B cell (primary cell): ENCODE data around the gene CDKN1C. TPM values are rescaled to one million over a fixed set of nuclear protein-coding genes. Genes with fewer than 3 reads are reported as not detected.

Experiments
- ATAC-seq: fragments of 200-7000 bp; cut with Tn5 transposase; one replicate; pipeline ENCODE4 v1.10.0; 2021; ENCODE audit warnings: low read depth, mild to moderate bottlenecking, moderate number of reproducible peaks, moderate library complexity
- CTCF ChIA-PET: fragments of 350-600 bp; sonication (Branson Sonifier 250); formaldehyde crosslinking; loops from one replicate; lab custom pipeline; 2021; ENCODE audit warnings: antibody characterized with exemption, inconsistent platforms; lab: Charles Lee
- POLR2A ChIA-PET: fragments of 350-600 bp; sonication (Branson Sonifier 250); formaldehyde crosslinking; loops from one replicate; lab custom pipeline; 2021; ENCODE audit warnings: antibody characterized with exemption; lab: Charles Lee
- DNase-seq: peaks from one replicate; pipeline ENCODE4 v3.0.0; 2013
- H2AFZ ChIP-seq: 2 replicates; pipeline ENCODE4 v1.6.1; 2012; ENCODE audit warnings: mild to moderate bottlenecking, low read depth, low read length; ENCODE audit not compliant: insufficient read depth, poor library complexity, severe bottlenecking
- H3K27ac ChIP-seq, 2 donors: 1 replicate in 1 of 2; 2 replicates in 1 of 2; pipeline ENCODE4 v1.5.1; 2012 to 2013; ENCODE audit warnings: low read length in 2 of 2, mild to moderate bottlenecking in 2 of 2, moderate library complexity in 1 of 2
- H3K27me3 ChIP-seq, 4 experiments: fragments of 200-600 bp in 1 of 4; sonication (generic) in 1 of 4; replicated peaks in 1 of 4; 1 replicate in 2 of 4; 2 replicates in 2 of 4; pipeline versions ENCODE4 v1.6.1 to v1.7.0; 2013 to 2016; ENCODE audit warnings: low read length in 3 of 4, mild to moderate bottlenecking in 2 of 4, mixed read lengths in 1 of 4, moderate library complexity in 1 of 4; ENCODE audit not compliant: insufficient read depth in 4 of 4, control insufficient read depth in 3 of 4; ENCODE audit errors: control extremely low read depth in 1 of 4
- H3K36me3 ChIP-seq, 2 experiments: replicated peaks in 1 of 2; 1 replicate in 1 of 2; 2 replicates in 1 of 2; pipeline versions ENCODE4 v1.6.1 to v1.7.1; 2013; ENCODE audit warnings: low read length in 1 of 2; ENCODE audit not compliant: insufficient read depth in 2 of 2, control insufficient read depth in 1 of 2; ENCODE audit errors: control extremely low read depth in 1 of 2, extremely low read depth in 1 of 2
- H3K4me1 ChIP-seq, 2 donors: fragments of 200-600 bp in 1 of 2; sonication (generic) in 1 of 2; 1 replicate in 1 of 2; 2 replicates in 1 of 2; pipeline versions ENCODE4 v1.5.1 to v1.6.1; 2013 to 2017; ENCODE audit warnings: low read length in 2 of 2; ENCODE audit not compliant: control insufficient read depth in 2 of 2, insufficient read depth in 2 of 2
- H3K4me2 ChIP-seq: replicated peaks from 2 replicates; pipeline ENCODE3; 2012; ENCODE audit warnings: mild to moderate bottlenecking, low read depth, low read length; ENCODE audit not compliant: poor library complexity, severe bottlenecking
- H3K4me3 ChIP-seq, 5 experiments: fragments of 200-600 bp in 1 of 5; sonication (generic) in 1 of 5; 1 replicate in 3 of 5; 2 replicates in 2 of 5; pipeline versions ENCODE4 v1.5.1 to v1.7.0; 2011 to 2016; ENCODE audit warnings: low read length in 4 of 5, mild to moderate bottlenecking in 4 of 5, low read depth in 2 of 5, control low read depth in 1 of 5, moderate library complexity in 1 of 5; ENCODE audit not compliant: insufficient read depth in 1 of 5; ENCODE audit errors: control extremely low read depth in 1 of 5, extremely low read depth in 1 of 5
- H3K79me2 ChIP-seq: fragments of 200-600 bp; sonication (generic); one replicate; pipeline ENCODE4 v1.6.0; 2016; ENCODE audit warnings: low read length; ENCODE audit not compliant: control insufficient read depth, insufficient read depth
- H3K9ac ChIP-seq: fragments of 200-600 bp; sonication (generic); 2 replicates; pipeline ENCODE4 v1.6.1; 2017; ENCODE audit warnings: mild to moderate bottlenecking, low read length, moderate library complexity
- H3K9me3 ChIP-seq, 3 donors: one replicate each; pipeline versions ENCODE4 v1.6.1 to v1.7.1; 2013; ENCODE audit warnings: low read length in 2 of 3; ENCODE audit not compliant: control insufficient read depth in 2 of 3, insufficient read depth in 1 of 3; ENCODE audit errors: control extremely low read depth in 1 of 3
- H4K20me1 ChIP-seq: 2 replicates; pipeline ENCODE4 v1.6.0; 2012; ENCODE audit warnings: mild to moderate bottlenecking, low read length; ENCODE audit not compliant: insufficient read depth, control insufficient read depth, poor library complexity, severe bottlenecking
- H3K27ac Mint-ChIP-seq: one replicate; pipeline ENCODE4 v1.8.0; 2021; ENCODE audit warnings: mixed read lengths
- H3K27me3 Mint-ChIP-seq: one replicate; pipeline ENCODE4 v1.8.0; 2021; ENCODE audit warnings: mixed read lengths
- H3K4me1 Mint-ChIP-seq: one replicate; pipeline ENCODE4 v1.8.0; 2021; ENCODE audit warnings: mixed read lengths
- H3K4me3 Mint-ChIP-seq: one replicate; pipeline ENCODE4 v1.8.0; 2021; ENCODE audit warnings: mixed read lengths
- H3K9me3 Mint-ChIP-seq: one replicate; pipeline ENCODE4 v1.8.0; 2022; ENCODE audit warnings: mixed read lengths; ENCODE audit not compliant: insufficient read depth
- WGBS: methylation state at CpG from one replicate; pipeline ENCODE4 v1.1.5; 2013; ENCODE audit warnings: missing lambda C conversion rate; ENCODE audit not compliant: insufficient coverage; 5-methylcytosine and 5-hydroxymethylcytosine counted together
- intact Hi-C: fragments of 100-400 bp; cut with micrococcal nuclease; formaldehyde crosslinking; loops from one replicate; pipeline ENCODE4 v1.10.0; 2022
- polyA plus RNA-seq: library from polyadenylated mRNA; depleted of rRNA; stranded (reverse); fragments of >200 nt; gene quantifications from 2 replicates; pipeline ENCODE4 v1.2.3, GENCODE V29; 2012
- total RNA-seq, 2 donors: library from RNA; stranded (reverse); fragments of 120-200 nt in 1 of 2; gene quantifications; 1 replicate in 1 of 2; 2 replicates in 1 of 2; pipeline versions ENCODE4 v1.2.3 to v1.2.4, GENCODE V29; 2013 to 2022
- TF ChIP-seq, protein P1 (sequence below): fragments of 200-600 bp; IDR thresholded peaks from one replicate; pipeline ENCODE4 v1.8.0; 2022; ENCODE audit warnings: antibody characterized with exemption, mild to moderate bottlenecking

CDKN1C gene
- total and polyA plus RNA-seq, 2 donors (not counting 1 experiment from before 2014, with no cell fraction given) = 0.58 to 8.0 TPM

DNA sequence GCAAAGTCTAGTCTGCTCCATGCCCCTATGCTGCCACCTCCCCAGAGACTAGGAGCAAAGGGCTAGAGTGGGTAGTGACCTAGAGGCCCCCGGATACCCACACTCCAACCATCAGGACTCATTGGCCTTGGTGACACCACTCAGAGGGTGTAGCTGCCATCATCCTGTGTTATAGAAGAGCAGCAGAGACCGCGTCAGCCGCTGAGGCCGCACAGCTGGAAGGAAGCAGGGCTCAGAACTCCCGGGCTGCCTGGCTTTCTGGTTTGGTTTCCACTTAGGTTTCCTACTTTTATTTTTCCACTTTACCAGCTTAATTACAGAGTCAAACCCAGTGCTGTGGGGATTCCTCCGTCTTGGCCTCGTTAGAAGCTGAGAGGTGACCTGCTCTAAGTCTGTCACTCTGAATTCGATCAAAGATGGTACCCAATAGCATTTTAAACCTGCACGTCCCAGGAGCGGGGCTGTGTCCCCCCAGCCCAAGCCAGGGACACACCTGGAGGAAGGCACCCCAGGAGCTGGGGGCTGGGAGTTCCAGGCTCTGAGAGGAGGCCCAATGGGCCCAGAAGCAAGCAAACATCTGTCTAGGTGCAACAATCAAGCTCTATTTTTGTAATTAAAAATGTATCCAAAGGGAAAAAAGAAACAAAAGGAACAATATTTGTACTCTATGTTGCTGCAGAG is 2.1 kb upstream of the CDKN1C start:
- Mint-ChIP-seq H3K9me3 (no peaks in the 10 kb centered on the region), H3K27me3 (peaks cover 5% of the 10 kb centered on the region), H3K4me3 (peak overlapping the region; percentile 79), H3K27ac (no peak overlapping the region), H3K4me1 (peaks cover 23% of the 10 kb centered on the region)
- TF ChIP-seq, protein P1, sequence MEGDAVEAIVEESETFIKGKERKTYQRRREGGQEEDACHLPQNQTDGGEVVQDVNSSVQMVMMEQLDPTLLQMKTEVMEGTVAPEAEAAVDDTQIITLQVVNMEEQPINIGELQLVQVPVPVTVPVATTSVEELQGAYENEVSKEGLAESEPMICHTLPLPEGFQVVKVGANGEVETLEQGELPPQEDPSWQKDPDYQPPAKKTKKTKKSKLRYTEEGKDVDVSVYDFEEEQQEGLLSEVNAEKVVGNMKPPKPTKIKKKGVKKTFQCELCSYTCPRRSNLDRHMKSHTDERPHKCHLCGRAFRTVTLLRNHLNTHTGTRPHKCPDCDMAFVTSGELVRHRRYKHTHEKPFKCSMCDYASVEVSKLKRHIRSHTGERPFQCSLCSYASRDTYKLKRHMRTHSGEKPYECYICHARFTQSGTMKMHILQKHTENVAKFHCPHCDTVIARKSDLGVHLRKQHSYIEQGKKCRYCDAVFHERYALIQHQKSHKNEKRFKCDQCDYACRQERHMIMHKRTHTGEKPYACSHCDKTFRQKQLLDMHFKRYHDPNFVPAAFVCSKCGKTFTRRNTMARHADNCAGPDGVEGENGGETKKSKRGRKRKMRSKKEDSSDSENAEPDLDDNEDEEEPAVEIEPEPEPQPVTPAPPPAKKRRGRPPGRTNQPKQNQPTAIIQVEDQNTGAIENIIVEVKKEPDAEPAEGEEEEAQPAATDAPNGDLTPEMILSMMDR = no peak
- CTCF ChIA-PET = interaction anchor here (0.7 to 16.1 kb wide), 29 partner anchors 9 to 693 kb away, joined by 3 to 595 read pairs (median 4); partner anchors contain the start of genes KCNQ1, NAP1L4, PHLDA2 and TRPM5
- Histone ChIP-seq H3K27ac (no peak overlapping the region), H2AFZ (no peak overlapping the region), H3K27me3 (peaks cover 0 to 28% (median 5%) of the 10 kb centered on the region in 4 experiments), H3K4me2 (no peak overlapping the region), H3K79me2 (no peaks in the 10 kb centered on the region), H3K36me3 (no peaks in the 10 kb centered on the region), H3K9me3 (no peaks in the 10 kb centered on the region), H3K4me3 (no peak overlapping the region), H3K9ac (no peak overlapping the region), H3K4me1 (peaks cover 21 to 33% of the 10 kb centered on the region in 2 donors), H4K20me1 (no peaks in the 10 kb centered on the region)
- intact Hi-C loops = loop anchor here (1.0 to 5.0 kb wide), 6 partner anchors 15 to 585 kb away; partner anchors contain the start of genes C11orf21 and TSPAN32
- ATAC-seq = no peak
- POLR2A ChIA-PET = interaction anchor here (2.5 kb wide), 1 partner anchor 354 kb away, joined by 16 read pairs; no protein-coding TSS in a partner anchor
- no peak for DNase-seq
- WGBS = 73% methylated on average over 9 of the region's 11 CpGs

DNA sequence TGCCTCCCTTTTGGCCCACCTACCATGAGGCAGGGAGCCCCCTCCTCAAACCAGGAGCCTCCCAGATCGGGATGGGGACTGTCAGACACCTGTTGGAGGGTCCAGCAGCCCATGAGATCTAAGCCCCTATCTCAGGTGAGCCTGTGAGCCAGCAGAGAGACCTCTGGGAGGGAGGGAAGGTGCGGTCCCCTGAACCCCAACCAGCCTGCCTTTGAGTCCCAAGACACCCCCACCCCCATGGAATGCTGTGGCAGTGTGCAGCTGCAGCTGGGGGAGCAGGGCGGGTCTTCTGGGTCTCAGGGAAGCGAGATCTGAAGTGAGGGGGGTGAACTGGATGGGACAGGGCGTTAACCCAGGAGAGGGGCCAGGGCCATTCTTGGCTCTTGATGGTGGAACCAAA is 1.4 kb upstream of the CDKN1C start:
- H3K27me3 Mint-ChIP-seq = peaks cover 11% of the 10 kb centered on the region
- no peak overlapping the region for H3K27ac Mint-ChIP-seq
- ATAC-seq (no peak), DNase-seq (no peak)
- H3K9me3 ChIP-seq = no peaks in the 10 kb centered on the region
- peaks cover 0 to 31% (median 7%) of the 10 kb centered on the region in 4 experiments for H3K27me3 ChIP-seq
- TF ChIP-seq, protein P1 = no peak
- ChIA-PET CTCF (interaction anchor here (0.9 to 16.1 kb wide), 16 partner anchors 10 to 693 kb away, joined by 3 to 595 read pairs (median 5); partner anchors contain the start of genes KCNQ1, PHLDA2 and TRPM5), POLR2A (interaction anchor here (2.5 kb wide), 1 partner anchor 354 kb away, joined by 16 read pairs; no protein-coding TSS in a partner anchor)
- peak overlapping the region; percentile 79 for H3K4me3 Mint-ChIP-seq
- H3K4me3 ChIP-seq = no peak overlapping the region
- WGBS = 100% methylated on average over 2 of the region's 5 CpGs
- no peaks in the 10 kb centered on the region for H3K36me3 ChIP-seq
- peak overlapping the region; percentile 79 for H2AFZ ChIP-seq
- peak overlapping the region; percentile 88 for H3K4me2 ChIP-seq
- H3K4me1 ChIP-seq = peaks cover 15 to 26% of the 10 kb centered on the region in 2 donors
- H3K27ac ChIP-seq = no peak overlapping the region
- H3K79me2 ChIP-seq = no peaks in the 10 kb centered on the region
- intact Hi-C loops = loop anchor here (5.0 kb wide), 3 partner anchors 185 to 585 kb away; partner anchors contain the start of genes C11orf21 and TSPAN32
- H4K20me1 ChIP-seq = no peaks in the 10 kb centered on the region
- H3K4me1 Mint-ChIP-seq = peaks cover 19% of the 10 kb centered on the region
- no peak overlapping the region for H3K9ac ChIP-seq
- H3K9me3 Mint-ChIP-seq = no peaks in the 10 kb centered on the region
